Jurkat, Clone E6-1 (cell line): ENCODE data around the gene CHRDL1.

Experiments used
- DNase-seq: peaks from one replicate; pipeline ENCODE4 v3.0.0-alpha.2; 2011; ENCODE audit warnings: low read depth, low spot score
- H3K4me3 ChIP-seq: 2 replicates; pipeline ENCODE4 v1.5.1; 2011; ENCODE audit warnings: mild to moderate bottlenecking, low read length, control low read depth, moderate library complexity

CHRDL1 gene

DNA sequence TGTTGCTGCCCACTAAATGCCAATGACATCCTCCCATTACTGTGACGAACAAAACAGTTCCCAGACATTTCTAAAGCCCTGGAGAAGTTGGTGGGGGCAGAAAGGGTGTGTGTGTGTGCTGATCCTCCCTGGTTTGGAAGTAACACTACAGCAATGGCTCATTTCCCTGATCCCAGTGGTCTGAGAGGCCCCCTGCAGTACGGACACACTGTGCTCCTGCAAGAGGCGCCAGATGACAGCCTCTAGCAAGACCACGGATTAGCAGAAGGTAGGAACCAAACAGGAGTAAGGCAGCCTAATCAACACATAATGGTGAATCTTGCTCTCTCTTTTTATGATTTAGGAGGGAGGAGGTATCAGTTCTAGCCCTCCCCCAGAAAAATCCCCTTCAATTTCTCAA is 49.6 kb downstream of the CHRDL1 start:
- DNase-seq: no peak
- no peak overlapping the region for H3K4me3 ChIP-seq

DNA sequence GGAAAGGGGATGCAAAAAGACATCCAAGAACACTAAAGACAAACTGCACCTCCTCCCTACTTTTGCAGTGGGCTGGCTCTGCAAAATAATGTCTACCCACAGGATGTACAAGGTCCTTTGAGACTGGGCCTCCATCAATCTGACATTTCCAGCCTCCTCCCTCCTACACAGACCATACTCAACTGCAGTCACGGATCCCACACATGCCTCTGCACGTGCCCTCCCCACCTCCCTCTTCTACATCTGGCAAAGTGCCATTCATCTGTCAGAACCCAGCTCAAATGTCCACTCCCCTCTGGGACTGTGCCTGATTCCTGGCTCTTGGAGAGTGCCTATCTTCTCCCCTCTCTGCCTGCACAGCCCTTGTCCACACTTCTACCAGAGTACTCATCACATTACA is 50.3 kb downstream of the CHRDL1 start:
- no peak for DNase-seq
- no peak overlapping the region for H3K4me3 ChIP-seq

DNA sequence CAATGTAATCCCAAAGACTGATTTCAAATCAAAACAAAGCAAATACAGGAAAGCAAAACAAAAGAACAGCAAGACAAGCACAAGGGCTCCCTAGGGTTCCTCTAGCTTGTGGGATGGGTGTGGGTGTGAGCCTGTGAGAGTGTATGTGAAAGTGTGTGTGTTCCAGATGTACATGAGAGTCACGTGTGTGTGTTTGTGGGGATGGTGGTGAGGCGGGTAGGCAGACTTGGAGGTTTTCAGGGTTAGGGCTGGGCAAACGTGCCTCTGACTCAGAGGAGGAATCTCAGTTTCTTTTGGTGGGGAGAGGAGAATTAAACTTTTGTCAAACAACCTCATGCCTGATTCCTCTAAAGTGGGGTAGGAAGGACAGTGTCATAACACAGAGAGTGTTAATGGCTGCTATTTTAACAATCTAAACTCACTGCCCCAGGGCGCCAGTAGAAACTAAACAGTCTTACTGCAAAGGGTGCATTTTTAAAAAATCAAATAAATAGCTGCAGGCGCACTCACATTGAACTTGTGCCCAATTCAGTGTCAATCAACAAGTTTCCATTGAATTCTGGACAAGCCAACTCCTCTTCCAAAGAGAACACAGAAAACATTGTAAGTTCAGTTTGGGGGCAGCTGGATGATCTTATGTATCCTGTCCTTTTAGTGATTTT is 51.8 kb downstream of the CHRDL1 start:
- H3K4me3 ChIP-seq: no peak overlapping the region

DNA sequence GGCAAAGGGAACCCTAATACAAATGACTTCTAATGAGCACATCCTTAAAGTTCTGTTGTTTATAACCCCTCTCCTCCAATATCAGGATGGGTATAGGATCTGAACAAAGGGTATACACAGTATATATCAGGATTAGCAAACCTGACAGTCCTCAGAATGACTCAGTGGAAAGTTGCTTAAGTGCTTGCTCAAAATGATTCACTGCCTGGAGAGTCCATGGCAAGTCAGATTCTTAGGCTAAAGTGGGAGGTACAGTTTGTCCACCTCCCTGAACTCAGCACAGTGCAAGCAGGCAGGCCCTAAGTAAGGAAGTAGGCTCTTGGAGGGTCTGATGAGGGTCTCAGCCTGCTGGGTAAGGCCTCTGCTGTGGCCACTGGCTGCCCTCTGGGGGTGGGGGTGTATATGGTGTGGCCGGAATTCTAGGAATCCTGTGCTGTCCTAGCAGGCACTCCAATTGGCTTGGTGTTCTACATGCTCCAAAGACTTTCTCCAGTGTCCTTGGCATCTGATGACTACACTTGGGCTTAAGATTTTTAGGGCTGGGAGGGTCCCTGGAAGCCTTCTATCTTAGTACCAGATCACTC is 54.3 kb downstream of the CHRDL1 start:
- DNase-seq: no peak
- no peak overlapping the region for H3K4me3 ChIP-seq

More for the DNA sequence above, 51.8 kb downstream of the CHRDL1 start:
- DNase-seq: peak; percentile 8

DNA sequence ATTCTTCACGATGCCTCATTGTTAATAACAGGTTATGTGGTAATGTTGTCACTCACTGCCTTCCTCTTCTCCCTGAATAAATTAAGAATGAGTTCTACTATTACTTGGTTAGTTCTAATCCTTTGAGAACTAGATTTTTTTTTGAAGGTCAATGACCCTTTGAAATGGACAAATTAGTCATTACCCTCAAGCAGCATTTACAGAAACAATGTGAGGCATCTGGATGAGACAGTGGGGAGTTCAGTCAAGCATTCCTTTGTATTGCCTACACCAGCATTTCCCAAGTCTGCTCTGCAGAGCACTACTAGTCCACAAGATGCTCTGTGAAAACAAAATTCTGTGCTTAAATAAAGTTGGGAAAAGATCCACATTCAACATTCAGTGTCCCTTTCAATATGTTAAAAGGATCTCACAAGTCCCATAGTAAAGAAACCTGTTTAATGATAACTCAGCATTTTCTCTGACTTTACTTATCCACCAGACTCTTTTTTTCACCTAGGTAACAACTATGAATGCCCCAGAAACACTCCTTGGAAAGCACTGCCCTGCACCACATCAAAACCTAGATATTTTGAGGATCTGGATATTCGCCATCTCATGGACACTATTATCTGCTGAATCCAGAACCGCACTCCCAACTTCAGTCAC is 60.6 kb downstream of the CHRDL1 start:
- DNase-seq: no peak
- no peak overlapping the region for H3K4me3 ChIP-seq

DNA sequence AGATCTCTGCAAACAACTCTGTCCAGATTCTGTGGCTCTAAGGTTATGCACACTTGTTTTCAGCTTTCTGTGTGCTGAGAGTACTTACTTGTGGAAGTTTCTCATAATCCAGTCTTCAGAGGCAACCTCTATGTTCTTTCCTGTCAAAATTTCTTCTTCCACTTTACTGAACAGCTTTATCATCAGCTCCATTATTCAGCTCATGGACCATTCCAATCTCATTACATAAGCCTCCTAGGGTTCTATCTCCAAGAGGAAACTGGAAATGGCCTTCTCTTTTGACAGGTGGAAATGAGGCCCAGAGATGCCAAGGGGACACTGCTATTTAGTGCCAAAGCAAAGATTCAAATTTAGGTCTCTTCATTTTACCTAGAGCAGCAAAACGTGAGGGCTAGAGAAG is 61.3 kb downstream of the CHRDL1 start:
- DNase-seq: no peak
- H3K4me3 ChIP-seq: no peak overlapping the region

GRCh38 chrX:110733166-110733565 is 62.5 kb downstream of the CHRDL1 start:
- no peak for DNase-seq
- H3K4me3 ChIP-seq: no peak overlapping the region

DNA sequence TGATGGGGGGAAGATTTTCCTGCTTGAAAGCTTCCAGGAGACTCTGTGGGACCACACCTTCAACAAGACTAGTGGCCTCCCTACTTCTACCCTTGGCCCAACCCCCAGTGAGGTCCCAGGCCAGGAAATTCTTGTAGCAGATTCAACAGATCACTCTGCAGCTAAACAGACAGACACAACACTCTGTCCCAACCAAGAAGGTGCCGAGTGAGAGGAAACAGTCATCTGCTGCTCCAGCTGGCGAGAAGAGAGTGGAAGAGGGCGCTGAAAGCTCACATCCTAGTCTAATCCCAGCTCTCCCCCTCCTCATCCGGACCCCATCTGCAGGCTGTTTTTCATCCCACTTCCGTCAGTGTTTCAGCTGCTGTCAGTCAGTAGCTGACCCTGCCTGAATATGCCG is 63.4 kb downstream of the CHRDL1 start:
- H3K4me3 ChIP-seq: no peak overlapping the region
- DNase-seq: no peak

- DNase-seq: no peak
- no peak overlapping the region for H3K4me3 ChIP-seq
Observed at GRCh38 chrX:110723844-110724243, 71.8 kb downstream of the CHRDL1 start.

- no peak overlapping the region for H3K4me3 ChIP-seq
- DNase-seq: no peak
Observed at GRCh38 chrX:110722135-110722534, 73.5 kb downstream of the CHRDL1 start.

GRCh38 chrX:110713666-110714065 is 82.0 kb downstream of the CHRDL1 start:
- DNase-seq: no peak
- H3K4me3 ChIP-seq: no peak overlapping the region

DNA sequence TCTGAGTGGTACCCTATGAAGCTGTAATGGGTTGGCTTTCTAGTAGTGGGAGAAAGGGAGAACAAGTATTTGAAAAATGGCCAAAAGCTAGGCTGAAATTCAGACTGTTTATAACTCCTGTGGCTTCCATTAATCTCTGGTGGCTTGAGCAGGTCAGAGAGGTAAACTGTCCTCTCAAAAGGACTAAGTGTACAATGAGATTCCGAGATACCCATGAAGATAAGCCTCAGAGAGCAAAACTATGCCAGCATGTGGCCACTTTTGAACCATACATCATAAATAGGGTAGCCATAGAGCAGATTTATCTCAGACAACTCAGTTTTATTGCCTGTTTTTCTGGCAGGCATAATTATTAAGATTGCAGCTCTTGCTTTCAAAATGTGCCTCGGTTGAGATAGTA is 89.2 kb downstream of the CHRDL1 start:
- DNase-seq: no peak
- no peak overlapping the region for H3K4me3 ChIP-seq

- no peak for DNase-seq
Observed at GRCh38 chrX:110703641-110704040, 92.0 kb downstream of the CHRDL1 start.

DNA sequence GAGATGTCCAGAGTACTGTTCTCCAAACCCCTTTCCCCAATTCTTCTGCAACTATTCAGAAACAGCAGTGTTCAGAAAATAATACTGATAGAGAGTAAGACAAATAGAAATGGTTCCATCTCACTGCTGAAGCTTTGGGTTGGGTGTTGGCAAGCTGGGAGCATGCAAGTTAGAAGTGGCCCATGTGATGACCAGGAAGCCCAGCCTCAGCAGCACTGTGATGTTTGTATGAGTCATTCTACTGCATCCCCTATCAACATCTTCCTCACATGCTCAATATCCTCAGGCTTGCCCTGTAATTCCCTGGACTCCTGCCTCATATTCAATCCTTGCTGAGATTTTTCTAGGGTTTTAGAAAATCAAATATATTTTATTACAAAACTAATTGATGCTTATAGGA is 96.5 kb downstream of the CHRDL1 start:
- no peak for DNase-seq

More at GRCh38 chrX:110703641-110704040, 92.0 kb downstream of the CHRDL1 start:
- H3K4me3 ChIP-seq: no peak overlapping the region

DNA sequence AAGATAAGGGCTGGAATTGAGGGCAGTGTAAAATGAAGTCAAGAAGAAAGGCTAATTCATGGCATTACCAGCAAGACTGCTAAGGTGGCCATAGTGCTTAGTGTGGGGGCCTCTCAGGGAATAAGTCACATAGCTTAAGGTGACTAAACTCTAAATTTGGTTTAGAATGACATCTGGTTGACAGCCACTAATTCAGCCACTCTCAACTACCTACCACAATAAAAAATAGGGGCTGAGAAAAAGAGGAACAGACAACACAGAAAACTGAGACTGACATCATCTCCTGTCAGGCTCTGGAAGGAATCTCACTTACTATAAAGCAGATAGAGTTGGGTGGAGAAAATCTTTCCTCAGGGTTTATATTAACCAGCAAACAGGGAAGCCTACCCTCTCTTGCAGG is 96.9 kb downstream of the CHRDL1 start:
- no peak overlapping the region for H3K4me3 ChIP-seq
- DNase-seq: no peak

More for the DNA sequence above, 96.5 kb downstream of the CHRDL1 start:
- no peak overlapping the region for H3K4me3 ChIP-seq

DNA sequence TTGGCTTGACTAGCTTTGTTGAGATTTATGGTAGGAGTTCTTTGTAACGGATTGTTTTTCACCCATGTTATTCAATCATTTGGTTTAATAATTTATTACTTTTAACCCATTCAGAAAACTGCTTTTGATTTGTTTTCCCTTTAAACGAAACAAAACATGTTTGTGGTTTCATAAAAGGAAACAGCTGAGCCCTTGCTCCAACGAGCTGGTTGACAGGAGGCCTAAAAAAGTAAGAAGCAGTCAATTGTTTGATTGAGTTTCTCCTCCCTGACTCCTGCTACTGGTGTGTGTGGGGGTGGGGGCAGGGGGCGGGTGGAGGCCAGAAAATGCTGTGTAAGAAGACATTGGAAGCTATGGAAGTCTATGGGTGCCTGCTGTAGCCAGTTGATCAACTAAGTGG is 102.8 kb downstream of the CHRDL1 start:
- no peak overlapping the region for H3K4me3 ChIP-seq
- peak; percentile 6 for DNase-seq

DNA sequence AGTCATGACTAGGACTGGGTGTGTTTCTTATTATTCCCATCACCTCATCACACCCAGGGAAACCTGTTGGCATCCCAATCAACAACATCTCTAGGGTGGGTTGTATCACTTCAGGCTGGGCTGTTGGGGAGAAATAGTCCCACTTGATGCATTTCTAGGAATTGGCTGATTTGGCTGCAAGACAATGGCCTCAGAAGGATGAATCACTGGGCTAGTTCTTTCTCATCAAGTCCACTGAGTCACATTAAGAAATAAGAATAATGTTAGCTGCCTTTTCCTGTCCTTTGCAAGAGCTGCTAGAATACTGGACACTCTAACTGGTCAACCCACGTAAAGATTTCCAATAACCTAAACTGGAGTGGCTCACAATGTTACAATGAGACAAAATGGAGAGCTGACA is 104.2 kb downstream of the CHRDL1 start:
- no peak overlapping the region for H3K4me3 ChIP-seq
- DNase-seq: no peak

DNA sequence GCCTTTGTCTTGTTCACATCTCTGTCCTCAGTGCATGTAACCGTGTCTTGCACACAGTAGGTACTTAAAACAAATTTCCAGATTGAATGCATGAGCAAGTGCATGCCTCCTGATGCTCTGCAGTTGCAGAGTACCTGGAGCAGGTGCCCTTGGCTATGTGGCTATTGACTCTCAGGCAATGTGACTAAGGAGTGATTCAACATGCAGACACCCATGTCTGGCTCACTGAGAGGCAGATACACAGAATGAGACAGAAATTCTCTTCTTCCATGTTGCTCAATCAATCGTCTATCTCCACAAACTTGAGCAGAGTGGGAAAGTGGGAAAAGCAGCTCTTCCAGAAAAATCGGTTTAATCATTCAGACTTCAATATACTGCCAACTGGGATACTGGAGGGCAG is 111.0 kb downstream of the CHRDL1 start:
- H3K4me3 ChIP-seq: no peak overlapping the region
- DNase-seq: no peak

DNA sequence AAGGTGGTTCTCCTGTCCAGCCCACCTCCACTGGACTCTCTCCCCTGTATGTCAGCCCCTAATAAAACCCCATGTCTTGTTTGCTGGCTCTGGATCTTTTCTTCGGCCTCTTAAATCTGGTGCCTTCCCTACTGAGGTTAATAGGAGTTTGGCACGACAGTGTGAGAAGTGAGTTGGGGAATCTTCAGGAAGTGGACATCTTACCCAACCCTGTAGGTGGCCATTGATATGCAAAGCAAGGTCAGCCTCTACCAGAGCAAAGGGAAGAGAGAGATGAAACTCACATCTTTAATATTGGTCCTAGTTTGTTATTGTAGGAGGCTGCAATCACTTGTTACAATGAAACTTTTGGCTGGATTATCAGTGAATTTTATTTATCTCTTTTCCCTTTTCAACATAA is 111.7 kb downstream of the CHRDL1 start:
- DNase-seq: no peak
- no peak overlapping the region for H3K4me3 ChIP-seq

GRCh38 chrX:110678591-110678990 is 117.0 kb downstream of the CHRDL1 start:
- H3K4me3 ChIP-seq: no peak overlapping the region
- no peak for DNase-seq

DNA sequence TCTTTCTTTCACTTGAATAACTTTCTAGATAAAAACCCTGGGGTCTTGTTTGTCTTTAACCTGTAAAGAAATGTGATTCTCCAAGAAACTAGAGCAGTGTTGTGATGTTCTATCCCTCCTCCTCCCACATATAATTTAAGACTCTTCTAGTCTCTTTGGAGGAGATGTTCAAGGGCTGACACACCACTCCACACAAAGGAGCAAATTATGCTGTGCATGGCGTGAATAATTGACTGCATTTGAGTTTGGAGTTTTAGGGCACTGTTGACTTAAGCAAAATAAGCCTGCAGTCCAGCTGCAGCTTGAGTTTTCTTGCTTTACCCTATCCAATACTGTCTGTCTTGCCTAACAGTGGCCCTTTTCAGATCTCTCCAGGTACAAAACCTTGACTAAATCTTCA is 119.7 kb downstream of the CHRDL1 start:
- H3K4me3 ChIP-seq: no peak overlapping the region
- no peak for DNase-seq
